SK-N-SH (cell line): ENCODE results near the gene OBP2A. TPM values are rescaled to one million over a fixed set of nuclear protein-coding genes. Genes with fewer than 3 reads are reported as not detected.

Source experiments
- CTCF ChIA-PET: fragments of 300-600, 350-600 bp; formaldehyde crosslinking; extraction: SDS; loops from one replicate; lab custom pipeline; 2021; lab: Yijun Ruan, JAX
- POLR2A ChIA-PET: fragments of 350-600 bp; sonication (Branson Sonifier 250); formaldehyde crosslinking; extraction: SDS; loops from one replicate; lab custom pipeline; 2020; ENCODE audit warnings: antibody characterized with exemption, inconsistent platforms; lab: Yijun Ruan, JAX
- DNase-seq: peaks from one replicate; pipeline ENCODE4 v3.0.0; 2012
- H2AFZ ChIP-seq: fragments of 200-600 bp; sonication (generic); 2 replicates; pipeline ENCODE4 v1.8.1; 2016; ENCODE audit warnings: antibody characterized with exemption, mild to moderate bottlenecking, low read depth
- H3F3A ChIP-seq: fragments of 200-600 bp; sonication (generic); replicated peaks from 2 replicates; pipeline ENCODE3; 2016; ENCODE audit warnings: antibody characterized with exemption, mild to moderate bottlenecking; ENCODE audit not compliant: insufficient read depth
- H3K27ac ChIP-seq, 2 experiments: fragments of 200-500 bp in 1 of 2; fragments of 200-600 bp in 1 of 2; sonication (Bioruptor generic) in 1 of 2; sonication (generic), shearing (Covaris generic) in 1 of 2; 2 replicates each; pipeline versions ENCODE4 v1.5.1 to v1.6.1; 2014 to 2016; ENCODE audit warnings: low read depth in 2 of 2, inconsistent platforms in 1 of 2, low read length in 1 of 2, mild to moderate bottlenecking in 1 of 2, mixed read lengths in 1 of 2
- H3K27me3 ChIP-seq: fragments of 200-600 bp; sonication (generic), shearing (Covaris generic); 2 replicates; pipeline ENCODE4 v1.6.1; 2016; ENCODE audit warnings: mixed run types; ENCODE audit not compliant: insufficient read depth
- H3K36me3 ChIP-seq, 2 experiments: fragments of 200-500 bp in 1 of 2; fragments of 200-600 bp in 1 of 2; sonication (Bioruptor generic) in 1 of 2; sonication (generic) in 1 of 2; replicated peaks in 1 of 2; 2 replicates each; pipeline versions ENCODE3 to v1.5.1; 2014 to 2016; ENCODE audit warnings: low read length in 1 of 2, mild to moderate bottlenecking in 1 of 2; ENCODE audit not compliant: insufficient read depth in 2 of 2, control insufficient read depth in 1 of 2
- H3K4me1 ChIP-seq, 2 experiments: fragments of 200-500 bp in 1 of 2; fragments of 200-600 bp in 1 of 2; sonication (Bioruptor generic) in 1 of 2; sonication (generic), shearing (Covaris generic) in 1 of 2; 2 replicates each; pipeline versions ENCODE4 v1.5.1 to v1.6.1; 2014 to 2016; ENCODE audit warnings: low read depth in 1 of 2, low read length in 1 of 2, mixed run types in 1 of 2; ENCODE audit not compliant: insufficient read depth in 2 of 2, control insufficient read depth in 1 of 2
- H3K4me2 ChIP-seq: fragments of 200-600 bp; sonication (generic), shearing (Covaris generic); 2 replicates; pipeline ENCODE4 v1.6.1; 2017; ENCODE audit warnings: mixed run types
- H3K4me3 ChIP-seq, 2 experiments: fragments of 200-500 bp in 1 of 2; fragments of 200-600 bp in 1 of 2; sonication (Bioruptor generic) in 1 of 2; sonication (generic), shearing (Covaris generic) in 1 of 2; 2 replicates each; pipeline versions ENCODE4 v1.5.1 to v1.8.1; 2014 to 2016; ENCODE audit warnings: low read depth in 2 of 2, inconsistent platforms in 1 of 2, low read length in 1 of 2, mild to moderate bottlenecking in 1 of 2, mixed read lengths in 1 of 2, moderate library complexity in 1 of 2
- H3K79me2 ChIP-seq: fragments of 200-600 bp; sonication (generic); 2 replicates; pipeline ENCODE4 v1.8.1; 2017; ENCODE audit warnings: mild to moderate bottlenecking; ENCODE audit not compliant: insufficient read depth
- H3K9ac ChIP-seq: fragments of 200-600 bp; sonication (generic); 2 replicates; pipeline ENCODE4 v1.6.1; 2017; ENCODE audit warnings: mixed run types
- H3K9me2 ChIP-seq: fragments of 200-600 bp; sonication (generic); 2 replicates; pipeline ENCODE4 v1.6.1; 2017; ENCODE audit warnings: mixed run types
- H3K9me3 ChIP-seq: fragments of 200-600 bp; sonication (generic); 2 replicates; pipeline ENCODE4 v1.6.1; 2017; ENCODE audit warnings: mixed run types, mild to moderate bottlenecking, moderate library complexity
- H4K20me1 ChIP-seq: fragments of 200-600 bp; sonication (generic); 2 replicates; pipeline ENCODE4 v1.6.1; 2017; ENCODE audit warnings: mild to moderate bottlenecking, mixed run types; ENCODE audit not compliant: insufficient read depth
- CHD2 ChIP-seq: fragments of 150-350 bp; IDR thresholded peaks from 2 replicates; pipeline ENCODE4 v1.6.1; 2018; ENCODE audit warnings: low read length; ENCODE audit not compliant: partially characterized antibody
- EP300 ChIP-seq, 2 experiments: IDR thresholded peaks; 2 replicates each; pipeline versions ENCODE4 v1.4.0 to v1.6.1; 2012; ENCODE audit warnings: borderline replicate concordance in 1 of 2, low read depth in 1 of 2, low read length in 1 of 2
- EZH2phosphoT487 ChIP-seq: fragments of 200-600 bp; sonication (generic); IDR thresholded peaks from 2 replicates; pipeline ENCODE4 v1.6.1; 2017; ENCODE audit warnings: low read depth, mixed run types, mild to moderate bottlenecking, antibody characterized with exemption, moderate library complexity, borderline replicate concordance
- FOSL2 ChIP-seq: IDR thresholded peaks from 2 replicates; pipeline ENCODE4 v1.4.0; 2012; ENCODE audit warnings: low read depth, mild to moderate bottlenecking, moderate library complexity, borderline replicate concordance
- FOXM1 ChIP-seq: IDR thresholded peaks from 2 replicates; pipeline ENCODE4 v1.4.0; 2012; ENCODE audit warnings: low read depth, mild to moderate bottlenecking
- GABPA ChIP-seq: IDR thresholded peaks from 2 replicates; pipeline ENCODE4 v1.4.0; 2012; ENCODE audit warnings: low read depth, mild to moderate bottlenecking
- GATA2 ChIP-seq: sonication (generic); formaldehyde crosslinking; IDR thresholded peaks from 2 replicates; pipeline ENCODE4 v1.5.0; 2020; ENCODE audit warnings: mild to moderate bottlenecking, missing genetic modification reagents
- NFIC ChIP-seq: IDR thresholded peaks from 2 replicates; pipeline ENCODE4 v1.4.0; 2012; ENCODE audit warnings: borderline replicate concordance
- POLR2AphosphoS5 ChIP-seq: IDR thresholded peaks from 2 replicates; pipeline ENCODE4 v1.6.1; 2012; ENCODE audit warnings: low read depth, low read length
- RCOR1 ChIP-seq: fragments of 150-350 bp; IDR thresholded peaks from 2 replicates; pipeline ENCODE4 v1.6.1; 2017; ENCODE audit warnings: antibody characterized with exemption, low read length
- RFX5 ChIP-seq: IDR thresholded peaks from 2 replicates; pipeline ENCODE4 v1.6.1; 2012; ENCODE audit warnings: mild to moderate bottlenecking, improper control_type of control experiment, low read length
- WGBS: methylation state at CpG from one replicate; pipeline ENCODE4 v1.1.6; 2017; ENCODE audit warnings: low lambda C conversion rate; 5-methylcytosine and 5-hydroxymethylcytosine counted together
- polyA plus RNA-seq, 3 experiments: library from polyadenylated mRNA; depleted of rRNA; stranded (reverse); fragments of >200 nt; gene quantifications; 2 replicates each; pipeline ENCODE4 v1.2.3, GENCODE V29; 2012
- TF ChIP-seq, protein P1 (sequence below): IDR thresholded peaks from 2 replicates; pipeline ENCODE4 v1.4.0; 2012; ENCODE audit warnings: low read depth
- TF ChIP-seq, protein P2 (sequence below): fragments of 150-350 bp; IDR thresholded peaks from 2 replicates; pipeline ENCODE4 v1.6.1; 2017; ENCODE audit warnings: antibody characterized with exemption, low read length, low read depth, borderline replicate concordance
- TF ChIP-seq, protein P3 (sequence below): fragments of 150-350 bp; IDR thresholded peaks from 2 replicates; pipeline ENCODE4 v1.6.1; 2016; ENCODE audit warnings: mild to moderate bottlenecking, low read depth, low read length
- TF ChIP-seq, protein P4 (sequence below): IDR thresholded peaks from 2 replicates; pipeline ENCODE4 v1.6.1; 2012; ENCODE audit warnings: mild to moderate bottlenecking, low read depth, low read length, moderate library complexity
- TF ChIP-seq, protein P5 (sequence below): IDR thresholded peaks from 2 replicates; pipeline ENCODE4 v1.4.0; 2012; ENCODE audit warnings: low read depth, borderline replicate concordance
- TF ChIP-seq, protein P6 (sequence below): fragments of 200-600 bp; sonication (generic); IDR thresholded peaks from 2 replicates; pipeline ENCODE4 v1.6.1; 2017; ENCODE audit warnings: antibody characterized with exemption, mild to moderate bottlenecking, moderate library complexity

OBP2A gene
- polyA plus RNA-seq, 1 of the 3 experiments (the other 2 are of a cell fraction): not detected

DNA sequence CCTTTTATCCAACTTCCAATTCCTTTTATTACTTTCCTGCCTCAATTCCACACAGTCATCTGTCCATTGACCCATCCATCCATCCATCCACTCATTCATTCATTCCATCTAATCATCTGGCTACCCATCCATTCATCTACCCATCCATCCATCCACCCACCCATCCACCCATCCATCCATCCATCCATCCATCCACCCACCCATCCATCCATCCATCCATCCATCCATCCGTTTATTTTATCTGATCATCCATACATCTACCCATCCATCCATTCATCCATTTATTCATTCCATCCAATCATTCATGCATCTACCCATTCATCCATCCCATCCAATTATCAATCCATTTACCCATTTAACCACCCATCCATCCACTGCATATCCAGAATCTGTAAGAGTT lies 27.2 kb downstream of the OBP2A start:
- Histone ChIP-seq H3K79me2 (no peaks in the 10 kb centered on the region), H3K27ac (no peak overlapping the region), H4K20me1 (no peaks in the 10 kb centered on the region), H3K9me2 (no peaks in the 10 kb centered on the region), H3K9me3 (no peaks in the 10 kb centered on the region), H3K9ac (no peak overlapping the region), H3F3A (no peaks in the 10 kb centered on the region), H3K4me1 (no peaks in the 10 kb centered on the region), H3K36me3 (no peaks in the 10 kb centered on the region), H2AFZ (no peak overlapping the region), H3K4me2 (no peak overlapping the region), H3K4me3 (no peak overlapping the region), H3K27me3 (no peaks in the 10 kb centered on the region)
- POLR2A ChIA-PET: no interaction called here
- no peak for TF ChIP-seq FOXM1
- no peak for TF ChIP-seq NFIC
- TF ChIP-seq, protein P1, sequence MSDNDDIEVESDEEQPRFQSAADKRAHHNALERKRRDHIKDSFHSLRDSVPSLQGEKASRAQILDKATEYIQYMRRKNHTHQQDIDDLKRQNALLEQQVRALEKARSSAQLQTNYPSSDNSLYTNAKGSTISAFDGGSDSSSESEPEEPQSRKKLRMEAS: no peak
- TF ChIP-seq, protein P2, sequence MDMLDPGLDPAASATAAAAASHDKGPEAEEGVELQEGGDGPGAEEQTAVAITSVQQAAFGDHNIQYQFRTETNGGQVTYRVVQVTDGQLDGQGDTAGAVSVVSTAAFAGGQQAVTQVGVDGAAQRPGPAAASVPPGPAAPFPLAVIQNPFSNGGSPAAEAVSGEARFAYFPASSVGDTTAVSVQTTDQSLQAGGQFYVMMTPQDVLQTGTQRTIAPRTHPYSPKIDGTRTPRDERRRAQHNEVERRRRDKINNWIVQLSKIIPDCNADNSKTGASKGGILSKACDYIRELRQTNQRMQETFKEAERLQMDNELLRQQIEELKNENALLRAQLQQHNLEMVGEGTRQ: no peak
- TF ChIP-seq GABPA: no peak
- no peak for TF ChIP-seq FOSL2
- no peak for TF ChIP-seq RFX5
- TF ChIP-seq, protein P3, sequence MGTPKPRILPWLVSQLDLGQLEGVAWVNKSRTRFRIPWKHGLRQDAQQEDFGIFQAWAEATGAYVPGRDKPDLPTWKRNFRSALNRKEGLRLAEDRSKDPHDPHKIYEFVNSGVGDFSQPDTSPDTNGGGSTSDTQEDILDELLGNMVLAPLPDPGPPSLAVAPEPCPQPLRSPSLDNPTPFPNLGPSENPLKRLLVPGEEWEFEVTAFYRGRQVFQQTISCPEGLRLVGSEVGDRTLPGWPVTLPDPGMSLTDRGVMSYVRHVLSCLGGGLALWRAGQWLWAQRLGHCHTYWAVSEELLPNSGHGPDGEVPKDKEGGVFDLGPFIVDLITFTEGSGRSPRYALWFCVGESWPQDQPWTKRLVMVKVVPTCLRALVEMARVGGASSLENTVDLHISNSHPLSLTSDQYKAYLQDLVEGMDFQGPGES: no peak
- TF ChIP-seq EP300 (IDR thresholded peaks at IDR 0.05; ENCODE audit: borderline replicate concordance in 1 of 2, low read depth in 1 of 2, low read length in 1 of 2): no peak
- TF ChIP-seq, protein P4, sequence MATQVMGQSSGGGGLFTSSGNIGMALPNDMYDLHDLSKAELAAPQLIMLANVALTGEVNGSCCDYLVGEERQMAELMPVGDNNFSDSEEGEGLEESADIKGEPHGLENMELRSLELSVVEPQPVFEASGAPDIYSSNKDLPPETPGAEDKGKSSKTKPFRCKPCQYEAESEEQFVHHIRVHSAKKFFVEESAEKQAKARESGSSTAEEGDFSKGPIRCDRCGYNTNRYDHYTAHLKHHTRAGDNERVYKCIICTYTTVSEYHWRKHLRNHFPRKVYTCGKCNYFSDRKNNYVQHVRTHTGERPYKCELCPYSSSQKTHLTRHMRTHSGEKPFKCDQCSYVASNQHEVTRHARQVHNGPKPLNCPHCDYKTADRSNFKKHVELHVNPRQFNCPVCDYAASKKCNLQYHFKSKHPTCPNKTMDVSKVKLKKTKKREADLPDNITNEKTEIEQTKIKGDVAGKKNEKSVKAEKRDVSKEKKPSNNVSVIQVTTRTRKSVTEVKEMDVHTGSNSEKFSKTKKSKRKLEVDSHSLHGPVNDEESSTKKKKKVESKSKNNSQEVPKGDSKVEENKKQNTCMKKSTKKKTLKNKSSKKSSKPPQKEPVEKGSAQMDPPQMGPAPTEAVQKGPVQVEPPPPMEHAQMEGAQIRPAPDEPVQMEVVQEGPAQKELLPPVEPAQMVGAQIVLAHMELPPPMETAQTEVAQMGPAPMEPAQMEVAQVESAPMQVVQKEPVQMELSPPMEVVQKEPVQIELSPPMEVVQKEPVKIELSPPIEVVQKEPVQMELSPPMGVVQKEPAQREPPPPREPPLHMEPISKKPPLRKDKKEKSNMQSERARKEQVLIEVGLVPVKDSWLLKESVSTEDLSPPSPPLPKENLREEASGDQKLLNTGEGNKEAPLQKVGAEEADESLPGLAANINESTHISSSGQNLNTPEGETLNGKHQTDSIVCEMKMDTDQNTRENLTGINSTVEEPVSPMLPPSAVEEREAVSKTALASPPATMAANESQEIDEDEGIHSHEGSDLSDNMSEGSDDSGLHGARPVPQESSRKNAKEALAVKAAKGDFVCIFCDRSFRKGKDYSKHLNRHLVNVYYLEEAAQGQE: no peak
- TF ChIP-seq, protein P5, sequence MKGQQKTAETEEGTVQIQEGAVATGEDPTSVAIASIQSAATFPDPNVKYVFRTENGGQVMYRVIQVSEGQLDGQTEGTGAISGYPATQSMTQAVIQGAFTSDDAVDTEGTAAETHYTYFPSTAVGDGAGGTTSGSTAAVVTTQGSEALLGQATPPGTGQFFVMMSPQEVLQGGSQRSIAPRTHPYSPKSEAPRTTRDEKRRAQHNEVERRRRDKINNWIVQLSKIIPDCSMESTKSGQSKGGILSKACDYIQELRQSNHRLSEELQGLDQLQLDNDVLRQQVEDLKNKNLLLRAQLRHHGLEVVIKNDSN: no peak
- no peak for TF ChIP-seq GATA2 (CRISPR knock-in tag)
- TF ChIP-seq RCOR1: no peak
- no peak for TF ChIP-seq CHD2
- no peak for TF ChIP-seq EZH2phosphoT487
- TF ChIP-seq, protein P6, sequence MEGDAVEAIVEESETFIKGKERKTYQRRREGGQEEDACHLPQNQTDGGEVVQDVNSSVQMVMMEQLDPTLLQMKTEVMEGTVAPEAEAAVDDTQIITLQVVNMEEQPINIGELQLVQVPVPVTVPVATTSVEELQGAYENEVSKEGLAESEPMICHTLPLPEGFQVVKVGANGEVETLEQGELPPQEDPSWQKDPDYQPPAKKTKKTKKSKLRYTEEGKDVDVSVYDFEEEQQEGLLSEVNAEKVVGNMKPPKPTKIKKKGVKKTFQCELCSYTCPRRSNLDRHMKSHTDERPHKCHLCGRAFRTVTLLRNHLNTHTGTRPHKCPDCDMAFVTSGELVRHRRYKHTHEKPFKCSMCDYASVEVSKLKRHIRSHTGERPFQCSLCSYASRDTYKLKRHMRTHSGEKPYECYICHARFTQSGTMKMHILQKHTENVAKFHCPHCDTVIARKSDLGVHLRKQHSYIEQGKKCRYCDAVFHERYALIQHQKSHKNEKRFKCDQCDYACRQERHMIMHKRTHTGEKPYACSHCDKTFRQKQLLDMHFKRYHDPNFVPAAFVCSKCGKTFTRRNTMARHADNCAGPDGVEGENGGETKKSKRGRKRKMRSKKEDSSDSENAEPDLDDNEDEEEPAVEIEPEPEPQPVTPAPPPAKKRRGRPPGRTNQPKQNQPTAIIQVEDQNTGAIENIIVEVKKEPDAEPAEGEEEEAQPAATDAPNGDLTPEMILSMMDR: no peak
- TF ChIP-seq POLR2AphosphoS5: no peak
- CTCF ChIA-PET: interaction anchor here (1.2 kb wide), 1 partner anchor 129 kb away, joined by 3 read pairs; the partner anchor contains the start of gene KCNT1
- WGBS: 0% methylated on average over 1 of the region's 1 CpG
- no peak for DNase-seq
